NCI-H345 treated with DMSO at 0.1 percent for 48 hours (cell line): ENCODE results near the gene ZNF831.

ENCODE experiments used
- DNase-seq: peaks from one replicate; lab custom pipeline; 2025; ENCODE audit not compliant: unreplicated experiment; lab: John Stamatoyannopoulos, UW

Gene ZNF831

GRCh38 chr20:59300333-59301081 is 136.9 kb downstream of the ZNF831 start, which contains the start of gene EDN3:
TSS of gene EDN3 (plus strand) at chr20:59300611. CDS start at chr20:59300813, 202 bp downstream.
- no peak for DNase-seq

GRCh38 chr20:59301343-59302007 is 137.9 kb downstream of the ZNF831 start:
- DNase-seq = no peak

GRCh38 chr20:59305908-59306655 is 142.5 kb downstream of the ZNF831 start:
- no peak for DNase-seq

DNA sequence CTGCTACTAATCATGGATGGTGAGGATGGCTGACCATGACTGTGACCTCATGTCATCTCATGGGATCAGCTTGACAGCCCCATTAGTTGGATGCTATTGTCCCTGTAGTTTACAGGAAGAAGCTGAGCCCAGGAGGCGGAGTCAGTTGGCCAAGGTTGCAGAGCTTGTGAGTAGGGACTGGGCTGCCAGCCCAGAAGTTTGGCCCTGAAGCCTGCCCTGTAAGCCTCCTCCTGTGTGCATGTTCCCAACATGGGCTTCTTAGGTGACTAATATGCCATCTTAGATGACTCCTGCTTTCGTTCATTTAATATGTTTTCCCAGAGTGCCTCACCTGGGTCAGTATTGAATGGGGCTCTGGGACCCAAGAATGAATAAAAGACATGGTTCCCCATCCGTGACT is 143.6 kb downstream of the ZNF831 start:
- DNase-seq = no peak
